NCI-H2081 (cell line): ENCODE data around the gene ARRDC1.
"Not testable (repeated sequence)": the region's sequence is repeated elsewhere in the genome, so short reads cannot be mapped to it uniquely, and the experiment has no call there.

Experiments used
- DNase-seq, 2 experiments: peaks; one replicate each; lab custom pipeline; 2025; lab: John Stamatoyannopoulos, UW

ARRDC1 gene

GRCh38 chr9:137583957-137584356 lies 21.5 kb upstream of the ARRDC1 start:
- DNase-seq: no peak

- DNase-seq: no peak
Measured at GRCh38 chr9:137586854-137587253, 18.6 kb upstream of the ARRDC1 start.

- no peak for DNase-seq
Measured at GRCh38 chr9:137588311-137588710, 17.2 kb upstream of the ARRDC1 start.

- DNase-seq: no peak
Measured at GRCh38 chr9:137588891-137589290, 16.6 kb upstream of the ARRDC1 start.

- DNase-seq: peak in 1 of 2 experiments; percentile 13
Measured at GRCh38 chr9:137589441-137590122, 15.9 kb upstream of the ARRDC1 start.

GRCh38 chr9:137590123-137590468 lies 15.4 kb upstream of the ARRDC1 start:
- no peak for DNase-seq

- DNase-seq: peak; percentile 87 to 88
Measured at GRCh38 chr9:137590469-137591383, 14.8 kb upstream of the ARRDC1 start, which contains the start of gene ZMYND19. Gene ZMYND19 (minus strand): TSS chr9:137590512. CDS start chr9:137590263, 249 bp downstream.

- no peak for DNase-seq
Measured at GRCh38 chr9:137592767-137593166, 12.7 kb upstream of the ARRDC1 start.

- DNase-seq: no peak
Measured at GRCh38 chr9:137593176-137593575, 12.3 kb upstream of the ARRDC1 start.

GRCh38 chr9:137596577-137596976 lies 8.9 kb upstream of the ARRDC1 start:
- not testable (repeated sequence) for DNase-seq

GRCh38 chr9:137598943-137599342 lies 6.5 kb upstream of the ARRDC1 start:
- no peak for DNase-seq

GRCh38 chr9:137602661-137603060 lies 2.8 kb upstream of the ARRDC1 start:
- no peak for DNase-seq

- no peak for DNase-seq
Measured at GRCh38 chr9:137603879-137604278, 1.6 kb upstream of the ARRDC1 start.

GRCh38 chr9:137604345-137605086 lies 970 bp upstream of the ARRDC1 start:
- no peak for DNase-seq

GRCh38 chr9:137606005-137606621 lies 627 bp downstream of the ARRDC1 start:
- DNase-seq: peak in 1 of 2 experiments; percentile 31

GRCh38 chr9:137606734-137607138 lies 1.2 kb downstream of the ARRDC1 start:
- no peak for DNase-seq

GRCh38 chr9:137607141-137607857 lies 1.8 kb downstream of the ARRDC1 start:
- DNase-seq: no peak

GRCh38 chr9:137610944-137611343 lies 5.5 kb downstream of the ARRDC1 start:
- DNase-seq: no peak

GRCh38 chr9:137611623-137612609 lies 6.4 kb downstream of the ARRDC1 start:
- DNase-seq: peak; percentile 30 to 63

- DNase-seq: no peak
Measured at GRCh38 chr9:137612741-137613142, 7.3 kb downstream of the ARRDC1 start.
